Measurements from ENCODE around the gene PAX6. TPM values are rescaled to one million over a fixed set of nuclear protein-coding genes. Genes with fewer than 3 reads are reported as not detected.

Gene PAX6
- total RNA-seq, 1 experiment from 2014 or later: 29.0 TPM

- TF ChIP-seq, protein P1, sequence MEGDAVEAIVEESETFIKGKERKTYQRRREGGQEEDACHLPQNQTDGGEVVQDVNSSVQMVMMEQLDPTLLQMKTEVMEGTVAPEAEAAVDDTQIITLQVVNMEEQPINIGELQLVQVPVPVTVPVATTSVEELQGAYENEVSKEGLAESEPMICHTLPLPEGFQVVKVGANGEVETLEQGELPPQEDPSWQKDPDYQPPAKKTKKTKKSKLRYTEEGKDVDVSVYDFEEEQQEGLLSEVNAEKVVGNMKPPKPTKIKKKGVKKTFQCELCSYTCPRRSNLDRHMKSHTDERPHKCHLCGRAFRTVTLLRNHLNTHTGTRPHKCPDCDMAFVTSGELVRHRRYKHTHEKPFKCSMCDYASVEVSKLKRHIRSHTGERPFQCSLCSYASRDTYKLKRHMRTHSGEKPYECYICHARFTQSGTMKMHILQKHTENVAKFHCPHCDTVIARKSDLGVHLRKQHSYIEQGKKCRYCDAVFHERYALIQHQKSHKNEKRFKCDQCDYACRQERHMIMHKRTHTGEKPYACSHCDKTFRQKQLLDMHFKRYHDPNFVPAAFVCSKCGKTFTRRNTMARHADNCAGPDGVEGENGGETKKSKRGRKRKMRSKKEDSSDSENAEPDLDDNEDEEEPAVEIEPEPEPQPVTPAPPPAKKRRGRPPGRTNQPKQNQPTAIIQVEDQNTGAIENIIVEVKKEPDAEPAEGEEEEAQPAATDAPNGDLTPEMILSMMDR (conservative IDR thresholded peaks at IDR 0.05): no peak
- no peak for TF ChIP-seq EZH2 (IDR thresholded peaks at IDR 0.05; ENCODE audit: low read depth)
- DNase-seq: no peak
- Histone ChIP-seq H3K9me2 (ENCODE audit: insufficient read depth) (no peaks in the 10 kb centered on the region), H2AFZ (no peak overlapping the region), H3K4me2 (no peak overlapping the region), H3K27ac (no peak overlapping the region), H3K36me3 (ENCODE audit: low read depth) (peaks cover 18% of the 10 kb centered on the region; the same call in 1 of the 2 replicates), H3K9me3 (ENCODE audit: insufficient read depth, low read depth) (no peaks in the 10 kb centered on the region), H3K4me3 (no peak overlapping the region), H4K20me1 (ENCODE audit: insufficient read depth) (no peaks in the 10 kb centered on the region), H3K79me2 (ENCODE audit: low read depth) (peaks cover 10% of the 10 kb centered on the region), H3K4me1 (replicated peaks; ENCODE audit: insufficient read depth) (no peaks in the 10 kb centered on the region), H3F3A (ENCODE audit: insufficient read depth, low read depth) (no peaks in the 10 kb centered on the region), H3K27me3 (ENCODE audit: insufficient read depth, low read depth) (no peaks in the 10 kb centered on the region)
- BruUV-seq (replicated peaks): no TSS peak
- intact Hi-C loops (cut with micrococcal nuclease; ENCODE audit: unreplicated experiment): loop anchor here (10.0 kb wide), 1 partner anchor 374 kb away; no protein-coding TSS in a partner anchor
- POLR2A ChIA-PET (ENCODE audit: unreplicated experiment): no interaction called here
- CTCF ChIA-PET: no interaction called here
Observed at GRCh38 chr11:31801298-31801702, 9.8 kb downstream of the PAX6 start.

- DNase-seq: no peak
- Histone ChIP-seq H4K20me1 (ENCODE audit: insufficient read depth) (no peaks in the 10 kb centered on the region), H3K4me2 (no peak overlapping the region), H3K4me3 (no peak overlapping the region), H2AFZ (no peak overlapping the region), H3K79me2 (ENCODE audit: low read depth) (peaks cover 9% of the 10 kb centered on the region), H3F3A (ENCODE audit: insufficient read depth, low read depth) (no peaks in the 10 kb centered on the region), H3K27ac (no peak overlapping the region), H3K9me3 (ENCODE audit: insufficient read depth, low read depth) (no peaks in the 10 kb centered on the region), H3K9me2 (ENCODE audit: insufficient read depth) (no peaks in the 10 kb centered on the region), H3K4me1 (replicated peaks; ENCODE audit: insufficient read depth) (no peaks in the 10 kb centered on the region), H3K36me3 (ENCODE audit: low read depth) (peaks cover 18% of the 10 kb centered on the region; the same call in 1 of the 2 replicates), H3K27me3 (ENCODE audit: insufficient read depth, low read depth) (no peaks in the 10 kb centered on the region)
- BruUV-seq (replicated peaks): no TSS peak
- ChIA-PET POLR2A (ENCODE audit: unreplicated experiment) (no interaction called here), CTCF (no interaction called here)
- TF ChIP-seq EZH2 (IDR thresholded peaks at IDR 0.05; ENCODE audit: low read depth): no peak
- TF ChIP-seq, protein P1 (conservative IDR thresholded peaks at IDR 0.05): no peak
- intact Hi-C loops (cut with micrococcal nuclease; ENCODE audit: unreplicated experiment): loop anchor here (10.0 kb wide), 1 partner anchor 374 kb away; no protein-coding TSS in a partner anchor
Observed at GRCh38 chr11:31800398-31801265, 10.5 kb downstream of the PAX6 start.

- no peaks in the 10 kb centered on the region for H3K9me2 ChIP-seq (ENCODE audit: insufficient read depth)
- no peaks in the 10 kb centered on the region for H3K4me1 ChIP-seq (replicated peaks; ENCODE audit: insufficient read depth)
- ChIA-PET POLR2A (ENCODE audit: unreplicated experiment) (no interaction called here), CTCF (no interaction called here)
- peaks cover 7% of the 10 kb centered on the region for H3K79me2 ChIP-seq (ENCODE audit: low read depth)
- H2AFZ ChIP-seq: no peak overlapping the region
- no peak overlapping the region for H3K4me2 ChIP-seq
- no peaks in the 10 kb centered on the region for H3F3A ChIP-seq (ENCODE audit: insufficient read depth, low read depth)
- H4K20me1 ChIP-seq (ENCODE audit: insufficient read depth): no peaks in the 10 kb centered on the region
- H3K27ac ChIP-seq: no peak overlapping the region
- peaks cover 21% of the 10 kb centered on the region for H3K36me3 ChIP-seq (ENCODE audit: low read depth)
- no TSS peak for BruUV-seq (replicated peaks)
- intact Hi-C loops (cut with micrococcal nuclease; ENCODE audit: unreplicated experiment): loop anchor here (10.0 kb wide), 1 partner anchor 375 kb away; no protein-coding TSS in a partner anchor
- no peak for TF ChIP-seq EZH2 (IDR thresholded peaks at IDR 0.05; ENCODE audit: low read depth)
- TF ChIP-seq, protein P1 (conservative IDR thresholded peaks at IDR 0.05): no peak
- no peak for DNase-seq
- H3K4me3 ChIP-seq: no peak overlapping the region
- no peaks in the 10 kb centered on the region for H3K27me3 ChIP-seq (ENCODE audit: insufficient read depth, low read depth)
- H3K9me3 ChIP-seq (ENCODE audit: insufficient read depth, low read depth): no peaks in the 10 kb centered on the region
Observed at GRCh38 chr11:31799435-31800397, 11.4 kb downstream of the PAX6 start.

Measured in PC-9 (cell line).